H7 (cell line): ENCODE data around the gene CLCN1. TPM values are rescaled to one million over a fixed set of nuclear protein-coding genes. Genes with fewer than 3 reads are reported as not detected.
A peak's percentile ranks its signal among the peaks of the same experiment; 100 is the strongest.

Experiments
- DNase-seq: peaks from one replicate; pipeline ENCODE4 v3.0.0; 2012
- H3K27me3 ChIP-seq: 2 replicates; pipeline ENCODE4 v1.6.0; 2011; ENCODE audit warnings: mild to moderate bottlenecking, low read length; ENCODE audit not compliant: control insufficient read depth, insufficient read depth
- H3K36me3 ChIP-seq: replicated peaks from 2 replicates; pipeline ENCODE4 v1.5.1; 2011; ENCODE audit warnings: low read length; ENCODE audit not compliant: control insufficient read depth, insufficient read depth
- H3K4me3 ChIP-seq: 2 replicates; pipeline ENCODE4 v1.5.1; 2011; ENCODE audit warnings: low read depth, mild to moderate bottlenecking, control low read depth, low read length, moderate library complexity; ENCODE audit not compliant: insufficient read depth
- total RNA-seq: library from RNA; depleted of rRNA; stranded (reverse); fragments of >200 nt; shearing (Covaris generic); gene quantifications from 2 replicates; pipeline ENCODE4 v1.2.3, GENCODE V29; 2014

The CLCN1 gene
- total RNA-seq, 1 experiment from 2014 or later, result 0.21 TPM

DNA sequence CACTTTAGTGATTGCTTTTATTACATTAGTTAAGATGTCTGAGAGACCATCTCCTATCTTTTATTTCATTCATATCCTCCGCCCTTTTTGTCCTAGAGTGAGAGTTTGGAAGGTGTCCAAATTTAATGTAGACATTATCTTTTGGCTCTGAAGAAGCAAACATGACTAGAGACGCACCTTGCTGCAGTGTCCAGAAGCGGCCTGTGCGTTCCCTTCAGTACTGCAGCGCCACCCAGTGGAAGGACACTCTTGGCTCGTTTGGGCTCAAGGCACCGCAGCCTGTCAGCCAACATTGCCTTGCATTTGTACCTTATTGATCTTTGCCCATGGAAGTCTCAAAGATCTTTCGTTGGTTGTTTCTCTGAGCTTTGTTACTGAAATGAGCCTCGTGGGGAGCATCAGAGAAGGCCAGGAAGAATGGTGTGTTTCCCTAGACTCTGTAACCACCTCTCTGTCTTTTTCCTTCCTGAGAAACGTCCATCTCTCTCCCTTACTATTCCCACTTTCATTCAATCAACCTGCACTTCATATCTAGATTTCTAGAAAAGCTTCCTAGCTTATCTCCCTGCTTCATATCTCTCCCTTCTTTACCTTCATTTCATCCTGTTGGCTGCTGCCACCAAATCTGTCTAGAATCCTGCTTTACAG, 10.4 kb upstream of the CLCN1 start:
- H3K4me3 ChIP-seq, result no peak overlapping the region
- peaks cover 46% of the 10 kb centered on the region for H3K36me3 ChIP-seq
- peak; percentile 79 for DNase-seq
- no peaks in the 10 kb centered on the region for H3K27me3 ChIP-seq

DNA sequence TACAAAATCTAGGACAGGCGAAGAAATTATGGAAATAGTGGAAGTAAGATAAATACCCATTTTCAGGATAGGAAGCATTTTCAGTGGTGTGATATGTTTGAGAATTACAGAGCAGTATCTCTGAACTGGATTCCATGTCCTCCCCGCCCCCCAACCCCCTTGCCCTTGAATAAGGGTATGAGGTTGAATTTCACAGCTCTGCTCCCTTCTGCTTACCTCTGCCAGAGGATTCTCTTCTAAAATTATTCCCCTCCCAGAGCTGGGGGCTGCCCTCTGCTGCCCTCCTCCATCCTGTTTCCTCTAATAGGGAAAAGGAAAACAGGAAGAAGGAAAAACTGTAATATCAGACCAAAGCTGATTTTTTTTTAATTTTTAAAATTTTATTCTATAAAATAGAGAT, 7.3 kb upstream of the CLCN1 start:
- no peaks in the 10 kb centered on the region for H3K27me3 ChIP-seq
- H3K36me3 ChIP-seq, result peaks cover 27% of the 10 kb centered on the region
- DNase-seq, result no peak
- no peak overlapping the region for H3K4me3 ChIP-seq

DNA sequence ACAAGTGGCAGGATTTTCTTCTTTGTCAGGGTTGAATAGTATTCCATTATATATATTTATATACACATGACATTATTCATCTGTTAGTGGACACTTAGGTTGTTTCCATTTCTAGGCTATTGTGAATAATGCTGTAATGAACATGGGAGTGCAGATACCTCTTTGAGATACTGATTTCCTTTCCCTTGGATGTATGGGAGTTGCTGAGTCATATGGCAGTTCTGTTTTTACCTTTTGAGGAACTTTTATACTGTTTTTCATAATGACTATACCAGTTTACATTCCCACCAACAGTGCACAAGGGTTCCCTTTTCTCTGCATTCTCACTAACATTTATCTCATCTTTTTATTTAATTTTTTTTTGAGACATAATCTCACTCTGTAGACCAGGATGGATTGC, 1.8 kb upstream of the CLCN1 start:
- Histone ChIP-seq H3K4me3 (no peak overlapping the region), H3K36me3 (no peaks in the 10 kb centered on the region)

DNA sequence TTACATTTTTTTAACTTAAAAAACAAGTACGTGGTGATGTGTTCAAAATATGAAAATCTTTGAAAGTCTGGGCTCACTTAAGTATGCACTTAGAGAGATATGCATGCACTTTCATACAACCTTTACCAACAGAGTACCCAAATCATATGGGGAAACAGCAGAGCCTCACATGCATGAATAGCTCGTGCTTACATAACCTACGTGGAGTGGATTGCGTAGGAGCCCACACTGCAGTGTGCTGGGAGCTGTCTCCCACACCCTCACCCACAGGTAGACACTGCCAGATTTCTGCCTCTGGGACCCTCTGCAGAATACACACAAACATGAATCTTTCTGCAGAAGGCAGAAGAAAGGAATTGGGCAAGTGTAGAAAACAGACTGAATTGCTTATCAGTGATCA, 581 bp downstream of the CLCN1 start:
- Histone ChIP-seq H3K36me3 (no peaks in the 10 kb centered on the region), H3K27me3 (no peaks in the 10 kb centered on the region), H3K4me3 (no peak overlapping the region)
- DNase-seq, result no peak

More for the DNA sequence above, 1.8 kb upstream of the CLCN1 start:
- H3K27me3 ChIP-seq, result no peaks in the 10 kb centered on the region
- no peak for DNase-seq

- Histone ChIP-seq H3K36me3 (no peaks in the 10 kb centered on the region), H3K4me3 (no peak overlapping the region), H3K27me3 (no peaks in the 10 kb centered on the region)
- no peak for DNase-seq
Observed at GRCh38 chr7:143318661-143319060, 2.8 kb downstream of the CLCN1 start.

DNA sequence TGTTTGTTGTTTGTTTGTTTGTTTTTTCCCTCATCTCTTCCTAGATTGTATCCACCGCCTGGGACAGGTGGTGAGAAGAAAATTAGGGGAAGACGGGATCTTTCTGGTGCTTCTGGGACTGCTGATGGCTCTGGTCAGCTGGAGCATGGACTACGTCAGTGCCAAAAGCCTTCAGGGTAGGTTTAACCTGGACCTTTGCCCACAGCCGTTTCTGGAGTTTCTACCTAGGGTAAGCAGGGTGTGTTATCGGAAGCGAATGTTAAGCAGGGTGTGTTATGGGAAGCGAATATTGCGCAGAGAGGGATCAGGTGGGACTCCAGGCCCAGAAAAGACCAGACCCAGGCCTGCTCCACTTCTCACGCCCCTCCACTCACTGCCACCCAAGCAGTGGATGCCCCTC, 4.7 kb downstream of the CLCN1 start:
- no peak overlapping the region for H3K4me3 ChIP-seq
- no peak for DNase-seq
- H3K27me3 ChIP-seq, result no peaks in the 10 kb centered on the region
- H3K36me3 ChIP-seq, result no peaks in the 10 kb centered on the region

GRCh38 chr7:143321242-143321641, 5.3 kb downstream of the CLCN1 start:
- Histone ChIP-seq H3K4me3 (no peak overlapping the region), H3K27me3 (no peaks in the 10 kb centered on the region), H3K36me3 (no peaks in the 10 kb centered on the region)
- peak; percentile 52 for DNase-seq

GRCh38 chr7:143321734-143322133, 5.8 kb downstream of the CLCN1 start:
- Histone ChIP-seq H3K27me3 (no peaks in the 10 kb centered on the region), H3K36me3 (no peaks in the 10 kb centered on the region), H3K4me3 (no peak overlapping the region)
- peak; percentile 61 for DNase-seq

DNA sequence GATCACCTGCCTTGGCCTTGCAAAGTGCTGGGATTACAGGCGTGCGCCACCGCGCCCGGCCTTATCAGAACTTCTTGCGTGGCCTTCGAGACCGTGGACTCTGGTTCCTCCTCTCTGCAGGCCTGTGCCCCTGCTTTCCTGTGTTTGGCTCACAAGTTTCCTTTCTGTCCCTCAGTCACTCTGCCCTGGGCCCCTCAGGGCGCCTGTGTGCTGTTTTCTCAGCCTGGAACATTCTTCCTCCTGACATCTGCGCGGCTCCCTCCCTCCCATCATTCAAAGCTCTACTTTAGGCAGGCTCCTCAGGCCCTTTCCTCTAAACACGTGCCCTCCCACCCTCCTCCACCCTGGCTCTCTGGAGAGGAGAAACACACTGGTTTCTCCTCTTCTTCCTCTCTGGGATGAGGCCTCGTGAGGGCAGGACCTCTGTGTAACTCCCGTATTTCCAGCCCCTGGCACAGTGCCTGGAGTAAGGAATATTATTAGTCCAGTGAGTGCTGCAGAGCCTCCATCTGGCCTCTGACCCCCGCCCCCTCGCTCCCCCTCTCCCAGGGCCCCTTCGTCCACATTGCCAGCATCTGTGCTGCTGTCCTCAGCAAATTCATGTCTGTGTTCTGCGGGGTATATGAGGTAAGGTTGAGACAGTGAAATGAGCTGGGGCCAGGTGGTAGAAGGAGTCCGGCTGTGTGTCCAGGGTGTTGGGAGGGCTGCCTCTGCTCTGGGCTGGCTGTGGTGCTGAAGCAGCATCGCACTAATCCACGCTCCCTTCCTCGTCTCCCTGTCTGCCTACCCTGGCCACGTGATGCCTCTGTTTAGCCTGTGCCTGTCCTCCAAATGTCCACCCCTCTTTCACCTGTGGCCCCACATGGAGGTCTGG, 7.1 kb downstream of the CLCN1 start:
- no peak for DNase-seq
- no peak overlapping the region for H3K4me3 ChIP-seq

GRCh38 chr7:143323653-143324052, 7.7 kb downstream of the CLCN1 start:
- no peak overlapping the region for H3K4me3 ChIP-seq
- H3K36me3 ChIP-seq, result no peaks in the 10 kb centered on the region
- no peaks in the 10 kb centered on the region for H3K27me3 ChIP-seq
- peak; percentile 45 for DNase-seq

More for the DNA sequence above, 7.1 kb downstream of the CLCN1 start:
- H3K27me3 ChIP-seq, result no peaks in the 10 kb centered on the region
- H3K36me3 ChIP-seq, result no peaks in the 10 kb centered on the region

DNA sequence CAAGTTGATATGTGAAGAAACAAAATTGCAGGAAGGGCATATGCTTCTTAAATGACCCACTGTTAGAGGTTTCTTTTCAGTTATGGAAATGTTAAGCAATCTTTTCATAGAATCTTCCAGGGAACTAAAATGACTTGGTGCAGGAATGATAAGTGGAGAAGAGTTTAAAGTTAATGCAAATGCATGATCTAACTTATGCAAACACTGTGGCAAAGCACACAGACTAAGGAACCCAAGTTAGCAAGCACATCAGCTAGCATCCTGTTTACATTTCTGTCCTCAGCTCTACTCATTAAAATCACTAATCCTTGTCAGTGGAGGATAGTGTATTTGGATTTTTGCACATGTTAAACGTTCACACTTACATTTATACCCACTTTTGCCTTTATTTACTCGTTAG, 9.3 kb downstream of the CLCN1 start:
- no peak overlapping the region for H3K4me3 ChIP-seq
- DNase-seq, result no peak
- no peaks in the 10 kb centered on the region for H3K27me3 ChIP-seq
- no peaks in the 10 kb centered on the region for H3K36me3 ChIP-seq

GRCh38 chr7:143327903-143328302, 12.0 kb downstream of the CLCN1 start:
- Histone ChIP-seq H3K4me3 (no peak overlapping the region), H3K27me3 (no peaks in the 10 kb centered on the region), H3K36me3 (no peaks in the 10 kb centered on the region)
- no peak for DNase-seq

GRCh38 chr7:143329471-143330170, 13.7 kb downstream of the CLCN1 start:
- Histone ChIP-seq H3K36me3 (no peaks in the 10 kb centered on the region), H3K4me3 (no peak overlapping the region), H3K27me3 (no peaks in the 10 kb centered on the region)
- DNase-seq, result no peak

GRCh38 chr7:143331179-143331801, 15.4 kb downstream of the CLCN1 start:
- Histone ChIP-seq H3K27me3 (no peaks in the 10 kb centered on the region), H3K36me3 (no peaks in the 10 kb centered on the region), H3K4me3 (no peak overlapping the region)
- no peak for DNase-seq
